A172 (cell line): ENCODE results near the gene NUP58. TPM values are rescaled to one million over a fixed set of nuclear protein-coding genes. Genes with fewer than 3 reads are reported as not detected.

Experiments
- DNase-seq: peaks from one replicate; pipeline ENCODE4 v3.0.0-alpha.2; 2015; ENCODE audit warnings: low spot score
- total RNA-seq: library from RNA; depleted of rRNA; stranded (reverse); fragments of >200 nt; shearing (Covaris generic); gene quantifications from 2 replicates; pipeline ENCODE4 v1.2.3, GENCODE V29; 2014; rRNA removed

The NUP58 gene, protein sequence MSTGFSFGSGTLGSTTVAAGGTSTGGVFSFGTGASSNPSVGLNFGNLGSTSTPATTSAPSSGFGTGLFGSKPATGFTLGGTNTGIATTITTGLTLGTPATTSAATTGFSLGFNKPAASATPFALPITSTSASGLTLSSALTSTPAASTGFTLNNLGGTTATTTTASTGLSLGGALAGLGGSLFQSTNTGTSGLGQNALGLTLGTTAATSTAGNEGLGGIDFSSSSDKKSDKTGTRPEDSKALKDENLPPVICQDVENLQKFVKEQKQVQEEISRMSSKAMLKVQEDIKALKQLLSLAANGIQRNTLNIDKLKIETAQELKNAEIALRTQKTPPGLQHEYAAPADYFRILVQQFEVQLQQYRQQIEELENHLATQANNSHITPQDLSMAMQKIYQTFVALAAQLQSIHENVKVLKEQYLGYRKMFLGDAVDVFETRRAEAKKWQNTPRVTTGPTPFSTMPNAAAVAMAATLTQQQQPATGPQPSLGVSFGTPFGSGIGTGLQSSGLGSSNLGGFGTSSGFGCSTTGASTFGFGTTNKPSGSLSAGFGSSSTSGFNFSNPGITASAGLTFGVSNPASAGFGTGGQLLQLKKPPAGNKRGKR
- 94.9 and 102 TPM in 2 replicates for total RNA-seq

DNA sequence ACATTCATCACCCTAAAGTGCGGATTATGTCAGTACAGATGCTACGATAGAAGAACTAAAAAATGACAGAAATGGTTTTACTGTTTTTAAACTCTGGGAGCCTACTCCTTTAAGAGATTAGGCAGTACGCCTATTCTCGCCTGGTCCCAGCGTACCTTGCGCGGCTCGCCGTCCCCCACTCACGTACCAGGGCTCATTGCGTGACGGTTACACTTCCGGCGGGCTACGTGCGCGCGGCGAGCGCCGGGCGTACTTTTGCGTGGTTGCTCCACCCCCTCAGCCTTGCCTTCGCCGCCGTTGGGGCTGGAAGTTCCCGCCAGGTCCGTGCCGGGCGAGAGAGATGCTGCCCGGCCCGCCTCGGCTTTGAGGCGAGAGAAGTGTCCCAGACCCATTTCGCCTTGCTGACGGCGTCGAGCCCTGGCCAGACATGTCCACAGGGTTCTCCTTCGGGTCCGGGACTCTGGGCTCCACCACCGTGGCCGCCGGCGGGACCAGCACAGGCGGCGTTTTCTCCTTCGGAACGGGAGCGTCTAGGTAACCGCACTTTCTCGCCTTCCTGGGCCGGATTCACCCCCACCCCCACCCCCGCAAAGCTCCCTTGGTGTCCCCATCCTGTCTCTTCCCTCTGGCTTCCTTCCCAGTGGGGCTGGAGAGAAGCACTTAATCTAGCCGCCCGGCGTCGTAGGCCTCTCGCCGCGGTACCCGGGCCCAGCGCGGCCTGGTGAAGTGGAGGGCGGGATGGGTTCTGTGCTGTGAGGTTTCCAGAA, at the start of gene NUP58:
Gene NUP58 (plus strand): TSS at position 279 of the 767 bp plus-strand sequence. CDS start 149 bp downstream, at position 428.
- peak; percentile 79 for DNase-seq

GRCh38 chr13:25252225-25252624, 49.2 kb upstream of the NUP58 start:
- no peak for DNase-seq

GRCh38 chr13:25252752-25253151, 48.7 kb upstream of the NUP58 start:
- no peak for DNase-seq

- peak; percentile 14 for DNase-seq
Measured at GRCh38 chr13:25253702-25254101, 47.7 kb upstream of the NUP58 start.

DNA sequence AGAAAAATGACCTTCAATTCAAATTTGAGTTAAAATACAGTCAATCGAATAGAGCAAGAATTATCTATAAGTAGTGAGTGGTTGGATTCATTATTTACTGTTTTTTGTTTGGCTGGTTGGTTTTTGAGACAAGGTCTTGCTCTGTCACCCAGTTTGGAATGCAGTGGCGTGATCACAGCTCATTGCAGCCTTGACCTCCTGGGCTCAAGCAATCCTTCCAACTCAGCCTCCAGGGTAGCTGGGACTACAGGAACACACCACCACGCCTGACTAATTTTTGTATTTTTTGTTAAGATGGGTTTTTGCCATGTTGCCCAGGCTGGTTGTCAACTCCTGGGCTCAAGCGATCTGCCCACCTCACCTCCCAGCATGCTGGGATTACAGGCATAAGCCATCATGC, 39.2 kb upstream of the NUP58 start:
- no peak for DNase-seq

- DNase-seq, result no peak
Measured at GRCh38 chr13:25266706-25267105, 34.7 kb upstream of the NUP58 start.

DNA sequence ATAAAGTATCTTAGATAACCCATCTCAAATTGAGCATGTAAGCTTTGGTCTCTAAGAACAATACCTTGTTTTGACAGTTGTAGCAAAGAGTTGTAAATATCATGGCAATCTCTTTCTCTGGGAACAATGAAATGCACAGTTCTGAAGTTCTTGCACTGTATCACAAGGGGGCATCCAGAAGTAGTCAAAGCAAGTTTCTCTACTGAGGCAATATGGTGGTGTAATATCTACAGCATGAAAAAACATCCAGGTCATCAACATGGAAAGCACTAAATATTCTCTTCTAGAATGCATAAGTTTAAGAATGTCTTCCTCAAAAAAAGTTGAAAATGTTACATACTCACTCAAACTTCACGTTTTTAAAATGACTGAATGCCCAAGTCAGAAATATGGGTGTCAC, 33.7 kb upstream of the NUP58 start:
- peak; percentile 2 for DNase-seq

DNA sequence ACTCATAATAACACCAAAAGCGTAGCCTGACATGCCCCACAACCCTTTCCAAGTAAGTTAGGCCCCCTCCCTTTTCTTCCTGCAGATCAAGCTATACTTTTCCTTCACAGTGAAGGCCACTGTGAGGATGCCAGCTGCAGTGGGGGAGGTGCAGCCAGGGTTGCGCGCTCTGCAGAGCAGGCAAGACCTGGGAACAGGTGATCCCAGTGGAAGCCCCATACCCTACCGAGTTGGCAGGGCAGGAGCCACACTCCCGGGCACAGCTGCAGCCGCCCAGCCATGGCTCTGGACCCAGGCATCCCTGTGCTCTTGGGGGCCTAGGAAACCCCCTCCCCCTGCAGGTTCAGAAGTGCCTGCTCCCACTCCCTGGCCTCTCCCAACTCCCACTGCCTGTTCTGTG, 32.9 kb upstream of the NUP58 start:
- DNase-seq, result no peak

GRCh38 chr13:25276748-25277147, 24.7 kb upstream of the NUP58 start:
- peak; percentile 4 for DNase-seq

DNA sequence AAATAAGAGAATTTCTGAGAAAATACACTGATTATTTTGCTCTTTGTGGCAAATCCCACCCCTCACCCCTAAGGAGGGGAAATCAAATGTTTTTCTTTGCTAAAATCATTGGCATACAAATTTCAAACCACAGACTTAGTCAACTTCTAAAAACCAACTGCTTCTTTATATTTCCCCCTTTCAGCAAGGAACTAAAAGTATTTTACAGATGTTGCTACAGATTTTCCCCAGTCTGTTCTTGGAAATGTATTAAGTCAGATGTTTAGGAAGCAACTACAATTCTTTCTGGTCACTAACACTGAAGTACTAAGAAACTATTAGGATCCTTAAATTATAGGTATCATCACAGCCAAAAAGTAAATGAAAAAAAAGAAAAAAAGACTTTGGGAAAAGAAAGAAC, 21.0 kb upstream of the NUP58 start:
- no peak for DNase-seq

DNA sequence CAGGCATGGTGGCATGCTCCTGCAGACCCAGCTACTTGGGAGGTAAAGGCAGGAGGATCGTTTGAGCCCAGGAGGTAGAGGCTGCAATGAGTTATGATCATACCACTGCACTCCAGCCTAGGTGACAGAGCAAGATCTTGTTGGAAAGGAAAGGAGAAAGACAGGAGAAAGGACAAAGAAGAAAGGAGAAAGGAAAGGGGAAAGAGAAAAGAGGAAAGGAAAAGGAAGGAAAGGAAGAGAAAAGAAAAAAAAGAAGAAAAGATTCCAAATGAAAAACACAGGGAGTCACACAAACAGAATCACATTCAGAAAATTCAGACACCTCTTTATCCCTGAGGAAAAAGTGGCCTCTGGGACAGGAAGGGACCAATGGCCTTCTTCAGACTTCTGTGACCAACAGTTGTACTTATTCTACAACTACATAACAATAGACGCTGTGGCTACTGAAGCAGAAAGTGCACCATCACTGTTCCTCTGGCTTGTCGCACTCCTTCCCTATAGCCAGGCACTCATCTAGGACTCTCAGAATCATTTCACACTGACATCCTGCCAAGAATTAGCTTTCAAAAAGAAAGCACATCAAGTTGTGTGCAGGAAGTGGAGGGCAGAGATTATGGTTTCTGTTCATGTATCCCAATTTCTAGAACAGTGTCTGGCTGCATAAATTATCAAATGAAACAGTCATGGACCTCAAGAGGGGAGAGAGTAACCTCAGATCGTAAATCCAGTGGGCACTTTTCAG, 20.1 kb upstream of the NUP58 start:
- DNase-seq, result no peak

DNA sequence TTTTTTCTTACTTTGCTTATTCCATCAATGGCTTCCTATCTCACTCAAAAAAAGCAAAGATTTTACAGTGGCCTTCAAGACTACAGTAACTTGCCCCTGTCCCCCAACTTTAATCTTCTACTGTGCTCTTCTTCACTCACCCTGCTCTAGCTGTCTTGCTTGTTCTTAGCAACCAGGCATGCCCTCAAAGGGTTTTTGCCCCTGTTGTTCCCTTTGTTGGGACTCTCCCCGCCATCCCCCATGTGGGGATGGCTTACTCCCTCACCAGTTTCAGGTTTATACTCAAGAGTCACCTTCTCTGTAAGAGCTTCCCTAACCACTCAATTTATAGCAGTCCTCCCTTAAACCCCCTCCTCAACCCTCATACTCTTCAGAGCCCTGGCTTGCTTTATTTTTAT, 19.5 kb upstream of the NUP58 start:
- no peak for DNase-seq

- peak; percentile 35 for DNase-seq
Measured at GRCh38 chr13:25286308-25286968, 15.0 kb upstream of the NUP58 start.

- peak; percentile 66 for DNase-seq
Measured at GRCh38 chr13:25286969-25287961, 14.2 kb upstream of the NUP58 start, which contains the start of gene MTMR6. MTMR6 (minus strand) TSS chr13:25287488; CDS start chr13:25287247, 241 bp downstream.

- DNase-seq, result no peak
Measured at GRCh38 chr13:25288966-25289365, 12.5 kb upstream of the NUP58 start.

GRCh38 chr13:25291691-25292090, 9.7 kb upstream of the NUP58 start:
- DNase-seq, result no peak

DNA sequence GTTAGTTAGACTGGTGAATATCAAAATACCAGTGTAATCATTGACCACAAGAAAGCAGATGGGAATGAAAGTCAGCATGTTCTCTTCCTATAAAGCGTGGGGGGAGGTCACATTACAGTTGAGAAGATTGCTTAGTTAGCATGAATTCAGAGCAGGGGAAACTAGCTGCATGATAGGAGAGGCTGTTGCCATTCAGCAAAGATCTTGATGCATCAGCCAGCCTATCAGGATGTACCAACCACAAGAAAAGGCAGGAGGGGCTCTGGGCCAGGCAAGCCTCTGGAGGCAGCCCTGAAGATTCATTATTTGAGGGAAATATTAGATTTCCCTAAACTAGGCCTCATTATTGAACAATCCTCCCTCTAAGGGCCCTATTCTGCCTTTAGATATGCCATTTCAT, 9.1 kb upstream of the NUP58 start:
- no peak for DNase-seq

- no peak for DNase-seq
Measured at GRCh38 chr13:25295228-25295627, 6.2 kb upstream of the NUP58 start.

GRCh38 chr13:25295701-25296100, 5.7 kb upstream of the NUP58 start:
- no peak for DNase-seq

DNA sequence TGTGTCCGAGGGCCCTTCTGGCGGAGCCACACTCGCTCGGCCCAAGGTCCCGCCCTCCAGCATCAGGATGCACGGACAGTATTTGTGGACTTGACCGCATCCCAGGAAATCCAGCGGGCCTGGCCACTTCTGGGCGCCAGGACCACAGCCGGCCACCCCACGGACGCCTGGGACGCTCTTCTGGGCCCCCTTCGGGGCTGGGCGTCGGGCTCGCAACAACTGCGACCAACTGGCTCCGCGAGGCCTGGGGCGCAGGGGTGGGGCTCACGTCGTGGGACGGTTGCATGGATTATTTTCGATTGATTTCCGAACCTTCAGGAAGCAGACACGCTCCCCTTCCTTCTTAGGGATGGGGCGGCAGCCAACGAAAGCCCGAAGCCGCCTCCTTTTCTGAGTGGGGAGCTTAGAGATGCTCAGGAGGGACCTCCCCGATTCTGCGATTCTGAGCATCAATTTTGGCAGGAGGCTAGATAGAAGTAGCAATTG, 521 bp upstream of the NUP58 start:
- no peak for DNase-seq
